LNCAP (cell line): ENCODE measurements around the gene COL15A1.

Experiments used
- TF ChIP-seq, protein P1 (sequence below): fragments of 450-650 bp; IDR thresholded peaks from 2 replicates; pipeline ENCODE4 v1.5.1; 2017; ENCODE audit warnings: mild to moderate bottlenecking

COL15A1 gene

DNA sequence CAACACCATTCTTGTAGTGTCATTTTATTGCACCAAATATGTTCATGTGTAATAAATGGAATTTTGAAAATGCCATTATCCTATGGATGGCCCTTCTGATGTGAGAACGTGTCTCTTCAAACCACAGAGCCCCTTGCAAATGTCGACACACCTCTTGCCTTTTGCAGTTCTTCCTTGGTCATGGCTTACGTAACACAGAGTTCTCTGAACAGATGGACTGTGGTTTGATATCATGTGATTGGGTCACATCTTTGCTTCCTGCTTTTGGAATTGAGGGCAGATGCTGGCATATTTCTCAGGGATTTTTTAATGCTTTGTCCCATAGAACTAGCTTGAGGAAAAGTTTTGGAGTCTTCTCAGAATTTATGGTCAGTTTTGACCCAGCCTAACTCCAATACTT lies 165.8 kb downstream of the COL15A1 start:
- TF ChIP-seq, protein P1, sequence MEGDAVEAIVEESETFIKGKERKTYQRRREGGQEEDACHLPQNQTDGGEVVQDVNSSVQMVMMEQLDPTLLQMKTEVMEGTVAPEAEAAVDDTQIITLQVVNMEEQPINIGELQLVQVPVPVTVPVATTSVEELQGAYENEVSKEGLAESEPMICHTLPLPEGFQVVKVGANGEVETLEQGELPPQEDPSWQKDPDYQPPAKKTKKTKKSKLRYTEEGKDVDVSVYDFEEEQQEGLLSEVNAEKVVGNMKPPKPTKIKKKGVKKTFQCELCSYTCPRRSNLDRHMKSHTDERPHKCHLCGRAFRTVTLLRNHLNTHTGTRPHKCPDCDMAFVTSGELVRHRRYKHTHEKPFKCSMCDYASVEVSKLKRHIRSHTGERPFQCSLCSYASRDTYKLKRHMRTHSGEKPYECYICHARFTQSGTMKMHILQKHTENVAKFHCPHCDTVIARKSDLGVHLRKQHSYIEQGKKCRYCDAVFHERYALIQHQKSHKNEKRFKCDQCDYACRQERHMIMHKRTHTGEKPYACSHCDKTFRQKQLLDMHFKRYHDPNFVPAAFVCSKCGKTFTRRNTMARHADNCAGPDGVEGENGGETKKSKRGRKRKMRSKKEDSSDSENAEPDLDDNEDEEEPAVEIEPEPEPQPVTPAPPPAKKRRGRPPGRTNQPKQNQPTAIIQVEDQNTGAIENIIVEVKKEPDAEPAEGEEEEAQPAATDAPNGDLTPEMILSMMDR: no peak

DNA sequence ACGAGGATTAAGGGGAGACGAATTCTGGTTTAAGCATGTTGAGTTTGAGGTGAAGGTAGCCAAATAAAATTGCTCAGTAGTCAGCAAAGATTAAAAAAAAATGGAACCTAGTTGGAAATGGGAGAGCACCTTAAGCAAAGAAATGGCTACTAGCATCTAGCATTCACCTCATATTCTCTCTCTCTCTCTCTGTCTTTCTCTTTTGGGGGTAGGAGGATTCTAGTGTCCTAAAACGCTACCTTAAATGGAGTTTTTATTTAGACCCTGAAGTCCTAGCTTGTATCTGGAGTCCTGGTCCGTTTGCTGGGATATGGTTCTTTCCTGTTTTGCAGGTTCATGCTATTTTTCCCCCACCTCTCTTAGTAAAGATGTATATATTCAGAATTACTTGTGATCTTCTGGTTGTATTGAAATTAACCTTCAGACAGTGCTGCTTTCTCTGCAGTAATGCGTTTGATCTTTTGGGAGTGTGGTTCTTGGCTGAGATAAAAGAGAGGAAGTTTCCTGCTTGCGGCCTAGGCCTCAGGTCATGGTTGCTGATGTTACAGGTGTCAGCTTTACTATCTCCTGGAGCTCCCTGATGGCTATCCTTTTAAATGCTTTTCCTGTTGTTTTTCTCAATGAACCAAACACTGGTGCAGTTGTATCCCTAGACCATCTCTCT lies 169.2 kb downstream of the COL15A1 start:
- TF ChIP-seq, protein P1: no peak

DNA sequence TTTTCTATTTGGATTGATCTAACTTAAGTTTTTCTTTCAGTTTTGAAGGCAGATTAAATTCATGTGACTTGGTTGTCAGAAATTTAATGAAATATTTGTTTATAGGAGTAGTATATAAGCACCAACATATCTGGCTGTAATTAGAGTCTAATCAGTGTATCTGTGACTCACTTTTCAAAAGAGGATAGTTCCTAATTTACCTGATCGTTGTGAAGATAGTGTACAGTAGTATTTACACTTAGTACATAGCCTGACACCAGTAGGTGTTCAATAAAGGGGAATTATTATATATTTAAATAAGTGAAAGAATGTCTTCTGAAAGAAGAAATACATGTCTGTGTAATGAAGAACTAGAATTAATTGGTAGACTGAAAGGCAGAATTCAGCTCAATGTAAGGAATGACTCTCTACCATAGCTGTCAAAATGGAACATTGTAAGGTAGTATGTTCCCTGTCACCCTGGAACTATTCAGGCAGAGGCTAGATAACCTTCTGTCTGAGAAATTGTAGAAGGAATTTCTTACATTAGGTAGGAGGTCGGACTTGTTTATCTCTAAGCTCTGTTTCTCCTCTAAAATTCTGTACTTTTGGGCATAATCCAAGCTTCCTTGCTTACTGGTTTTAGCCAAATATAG lies 169.8 kb downstream of the COL15A1 start:
- TF ChIP-seq, protein P1: no peak

DNA sequence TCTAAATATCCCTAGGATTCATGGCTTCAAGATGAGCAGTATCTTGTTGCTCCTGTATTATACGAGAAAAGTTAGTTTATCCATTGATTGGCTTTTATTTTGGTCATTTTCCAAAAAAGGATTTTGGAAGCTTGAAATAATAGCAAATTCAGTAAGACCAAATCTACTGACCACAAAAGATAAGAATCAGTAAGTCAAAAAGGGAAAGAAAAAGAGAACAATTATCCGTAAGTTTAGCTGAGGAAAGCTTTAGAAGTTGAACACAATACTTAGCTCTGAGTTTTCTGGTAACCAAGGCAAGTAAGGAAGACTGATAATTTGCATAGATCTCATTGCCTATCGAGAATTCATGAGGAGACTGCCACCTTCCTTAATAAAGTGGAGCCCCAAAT lies 170.3 kb downstream of the COL15A1 start:
- TF ChIP-seq, protein P1: no peak

DNA sequence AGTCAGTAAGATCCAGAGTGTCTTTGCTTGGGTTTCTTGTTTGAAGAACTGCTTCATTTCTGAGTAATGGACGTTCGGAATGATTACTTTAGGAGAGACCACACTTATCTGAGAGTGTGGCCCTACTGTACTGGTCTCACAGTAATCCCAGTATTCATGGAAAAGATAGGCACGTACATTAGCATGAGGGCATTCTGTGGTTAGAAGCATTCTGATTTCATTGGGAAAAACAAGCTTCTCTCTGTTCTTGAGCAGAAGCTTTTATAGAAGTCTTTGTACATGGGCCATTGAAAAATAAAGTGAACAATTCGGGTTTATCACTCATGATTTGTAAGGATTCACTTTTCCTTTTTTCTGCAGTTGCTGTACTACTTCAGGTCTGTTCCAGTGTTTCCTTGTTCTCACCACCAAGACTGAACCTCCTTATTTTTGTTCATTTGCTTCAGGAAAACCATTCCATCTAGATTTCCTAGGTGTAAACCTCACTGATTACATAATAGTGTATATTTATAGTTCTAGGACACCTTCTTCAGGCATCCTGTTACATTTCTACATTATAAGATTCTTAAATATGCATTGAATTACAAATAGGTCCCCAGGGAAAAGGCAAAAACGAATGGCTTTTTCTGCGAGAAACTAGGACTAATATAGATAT lies 171.3 kb downstream of the COL15A1 start:
- TF ChIP-seq, protein P1: no peak

DNA sequence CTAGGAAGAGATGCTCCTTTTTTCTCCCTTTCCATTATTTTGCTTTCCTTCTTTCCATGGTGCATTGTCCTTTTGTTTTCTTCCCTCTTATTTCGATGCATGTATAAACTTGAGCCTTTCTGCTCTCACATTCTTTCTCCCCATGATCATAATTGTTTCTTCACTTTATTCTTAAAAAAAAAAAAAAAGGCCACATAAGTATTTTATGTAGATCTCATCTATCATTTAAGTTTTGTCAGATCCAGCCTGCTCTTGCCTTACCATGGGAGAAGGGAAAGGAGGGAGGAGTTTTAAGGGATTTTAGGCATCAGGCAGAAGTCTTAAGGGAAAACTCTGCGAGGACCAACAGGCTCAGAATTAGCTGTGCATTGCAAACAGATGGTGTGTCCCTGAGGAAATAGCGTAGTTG lies 172.3 kb downstream of the COL15A1 start:
- TF ChIP-seq, protein P1: no peak

DNA sequence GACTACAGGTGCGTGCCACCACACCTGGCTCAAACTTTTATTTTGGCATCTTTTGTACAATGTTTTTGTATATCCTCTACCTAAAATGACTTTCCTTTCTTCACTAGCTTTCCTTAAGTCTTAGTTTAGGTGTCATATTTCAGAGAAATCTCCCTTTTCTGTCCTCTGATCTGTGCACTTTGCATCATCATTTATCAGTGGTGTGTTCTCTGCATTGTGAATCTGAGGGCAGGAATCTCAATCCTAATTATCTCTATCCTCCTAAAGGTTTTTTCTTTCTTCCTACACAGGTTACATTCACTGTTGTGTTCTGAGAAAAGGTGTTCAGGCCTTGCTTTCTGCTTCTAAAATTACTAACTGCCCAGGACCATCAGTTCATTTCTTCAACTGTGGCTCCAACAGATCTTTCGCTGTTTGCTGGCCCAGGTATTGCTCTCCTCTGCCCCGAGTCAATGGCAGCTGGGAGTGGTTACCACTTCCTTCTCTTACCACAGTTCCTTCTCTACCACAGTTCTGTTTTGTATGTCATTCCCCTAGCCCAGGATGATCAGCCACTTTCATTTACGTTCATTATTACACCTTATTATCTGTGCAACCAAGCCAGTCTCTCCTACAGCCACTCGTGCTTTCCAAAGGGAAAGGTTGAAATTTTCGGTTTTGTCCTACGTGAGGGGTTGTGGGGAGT lies 175.2 kb downstream of the COL15A1 start:
- TF ChIP-seq, protein P1: no peak
